HG03175 (cell line): ENCODE measurements around the gene ALDH16A1.

Experiments used
- ATAC-seq: cut with Tn5 transposase; IDR thresholded peaks from one replicate; pipeline ENCODE4 v1.9.1; 2021; ENCODE audit warnings: mild to moderate bottlenecking, moderate library complexity; ENCODE audit not compliant: unreplicated experiment

ALDH16A1 gene

DNA sequence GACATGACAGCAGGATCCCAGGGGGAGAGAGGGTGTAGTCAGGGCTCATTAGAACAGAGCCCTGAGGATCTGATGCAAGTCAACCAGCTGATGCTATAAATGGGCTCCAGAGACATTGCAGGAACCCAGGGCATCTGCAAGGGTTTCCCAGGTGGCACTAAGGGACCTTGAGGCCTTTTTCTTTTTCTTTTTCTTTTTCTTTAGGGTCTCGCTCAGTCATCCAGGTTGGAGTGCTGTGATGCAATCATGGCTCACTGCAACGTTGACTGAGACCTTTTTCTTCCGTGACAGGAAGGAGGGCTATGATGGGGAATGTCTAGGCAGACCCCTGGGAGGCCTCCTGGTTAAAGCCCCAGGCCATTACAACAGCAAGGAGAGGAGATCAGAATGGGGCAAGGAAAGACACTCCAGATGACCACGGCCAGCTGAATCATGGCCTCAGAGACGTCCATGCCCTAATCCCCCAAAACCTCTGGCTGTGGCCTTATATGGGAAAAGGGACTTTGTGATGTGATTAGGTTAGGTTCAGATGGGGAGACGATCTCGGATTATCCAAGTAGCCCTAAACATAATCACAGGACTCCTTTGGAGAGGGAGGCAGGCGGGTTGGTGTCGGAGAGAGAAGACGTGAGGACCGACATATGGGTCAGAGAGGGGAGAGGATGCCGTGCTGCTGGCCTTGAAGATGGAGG lies 54.9 kb downstream of the ALDH16A1 start:
- no peak for ATAC-seq

DNA sequence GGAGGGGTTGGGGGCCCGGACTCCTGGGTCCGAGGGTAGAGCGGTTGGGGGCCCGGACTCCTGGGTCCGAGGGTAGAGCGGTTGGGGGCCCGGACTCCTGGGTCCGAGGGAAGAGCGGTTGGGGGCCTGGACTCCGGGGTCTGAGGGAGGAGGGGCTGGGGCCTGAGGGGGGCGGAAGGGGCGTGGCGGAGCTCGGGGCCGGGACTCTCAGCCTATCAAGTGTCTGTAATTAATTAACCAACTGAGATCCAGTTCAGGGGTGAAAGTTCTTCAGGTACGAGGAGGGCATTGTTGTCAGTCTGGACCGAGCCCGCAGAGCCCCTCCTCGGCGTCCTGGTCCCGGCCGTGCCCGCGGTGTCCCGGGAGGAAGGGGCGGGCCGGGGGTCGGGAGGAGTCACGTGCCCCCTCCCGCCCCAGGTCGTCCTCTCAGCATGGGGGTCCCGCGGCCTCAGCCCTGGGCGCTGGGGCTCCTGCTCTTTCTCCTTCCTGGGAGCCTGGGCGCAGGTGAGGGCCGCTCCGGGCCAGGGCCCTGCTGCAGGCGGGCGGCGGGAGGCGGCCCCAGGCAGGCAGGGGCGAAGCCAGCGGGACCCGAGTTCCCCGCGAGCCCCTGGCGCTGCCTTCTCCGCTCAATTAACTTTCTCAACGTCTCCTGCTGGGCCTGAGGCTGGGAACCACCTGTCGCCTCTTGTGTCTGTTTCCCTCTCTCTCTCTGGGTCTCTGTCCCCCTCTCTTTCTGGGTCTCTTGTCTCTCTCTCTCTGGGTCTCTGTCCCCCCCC lies 60.1 kb downstream of the ALDH16A1 start:
- ATAC-seq, result no peak

DNA sequence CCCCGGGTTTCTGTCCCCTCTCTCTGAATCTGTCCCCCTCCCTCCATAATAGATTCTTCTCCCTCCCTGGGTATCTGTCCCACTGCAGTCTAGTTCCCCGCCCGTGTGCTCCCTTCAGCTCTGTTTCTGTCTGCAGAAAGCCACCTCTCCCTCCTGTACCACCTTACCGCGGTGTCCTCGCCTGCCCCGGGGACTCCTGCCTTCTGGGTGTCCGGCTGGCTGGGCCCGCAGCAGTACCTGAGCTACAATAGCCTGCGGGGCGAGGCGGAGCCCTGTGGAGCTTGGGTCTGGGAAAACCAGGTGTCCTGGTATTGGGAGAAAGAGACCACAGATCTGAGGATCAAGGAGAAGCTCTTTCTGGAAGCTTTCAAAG lies 60.7 kb downstream of the ALDH16A1 start:
- no peak for ATAC-seq

DNA sequence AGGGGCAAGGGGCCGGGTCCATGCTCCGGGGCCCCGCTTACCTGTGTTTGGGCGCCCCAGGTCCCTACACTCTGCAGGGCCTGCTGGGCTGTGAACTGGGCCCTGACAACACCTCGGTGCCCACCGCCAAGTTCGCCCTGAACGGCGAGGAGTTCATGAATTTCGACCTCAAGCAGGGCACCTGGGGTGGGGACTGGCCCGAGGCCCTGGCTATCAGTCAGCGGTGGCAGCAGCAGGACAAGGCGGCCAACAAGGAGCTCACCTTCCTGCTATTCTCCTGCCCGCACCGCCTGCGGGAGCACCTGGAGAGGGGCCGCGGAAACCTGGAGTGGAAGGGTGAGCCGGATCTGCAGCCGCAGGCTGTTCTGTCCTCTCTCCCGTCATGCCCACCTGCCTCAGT lies 61.1 kb downstream of the ALDH16A1 start:
- no peak for ATAC-seq

DNA sequence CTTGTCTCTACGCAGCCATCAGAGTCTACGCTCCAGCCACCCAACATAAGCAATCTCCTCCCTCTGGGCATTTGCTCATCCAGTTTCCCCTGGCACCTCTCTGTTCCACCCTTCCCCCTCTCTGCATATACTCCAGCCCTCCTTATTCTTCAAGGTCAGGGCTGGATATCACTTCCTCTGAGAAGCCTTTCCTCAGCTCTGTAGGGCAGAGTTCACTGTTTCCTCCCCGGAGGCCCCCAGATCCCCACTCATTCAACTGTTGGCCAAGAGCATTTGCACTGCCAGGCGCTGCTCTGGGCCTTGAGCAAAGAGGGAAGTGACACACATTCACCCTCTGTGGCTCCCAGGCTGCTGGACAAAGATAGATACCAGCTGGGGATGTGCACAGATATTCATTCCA lies 62.7 kb downstream of the ALDH16A1 start:
- no peak for ATAC-seq

DNA sequence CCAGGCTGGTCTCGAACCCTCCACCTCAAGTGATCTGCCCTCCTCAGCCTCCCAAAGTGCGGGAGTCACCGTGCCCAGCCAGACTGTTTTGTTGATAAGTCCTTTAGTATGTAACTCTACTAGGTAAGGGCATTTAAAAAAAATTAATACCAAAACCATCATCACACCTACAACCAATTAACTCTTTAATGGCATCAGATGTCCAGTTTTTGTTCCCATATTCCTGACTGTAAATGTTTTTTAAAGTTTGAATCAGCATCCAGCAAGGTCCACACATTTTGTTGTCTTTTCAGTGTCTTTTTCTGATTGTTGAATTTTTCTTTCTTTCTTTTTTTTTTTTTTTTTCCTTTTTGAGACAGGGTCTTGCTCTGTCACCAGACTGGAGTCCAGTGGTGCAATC lies 65.0 kb downstream of the ALDH16A1 start:
- no peak for ATAC-seq
